T-helper 17 cell (primary cell): ENCODE data around the gene RFLNA. TPM values are rescaled to one million over a fixed set of nuclear protein-coding genes. Genes with fewer than 3 reads are reported as not detected.

ENCODE experiments used
- ATAC-seq: fragments of 150-1000 bp; cut with Tn5 transposase; 2 replicates; pipeline ENCODE4 v1.10.0; 2021; ENCODE audit warnings: mild to moderate bottlenecking, moderate library complexity
- DNase-seq, 3 donors: peaks; one replicate each; pipeline versions ENCODE4 v3.0.0 to v3.0.0-alpha.2; 2020 to 2021
- H3K9me3 ChIP-seq: one replicate; pipeline ENCODE4 v1.7.0; 2013; ENCODE audit warnings: low read length, mild to moderate bottlenecking; ENCODE audit not compliant: control insufficient read depth, poor library complexity, severe bottlenecking
- H3K27ac Mint-ChIP-seq: one replicate; pipeline ENCODE4 v1.8.0; 2022; ENCODE audit warnings: mild to moderate bottlenecking, moderate library complexity, mixed read lengths
- H3K27me3 Mint-ChIP-seq: one replicate; pipeline ENCODE4 v1.8.0; 2022; ENCODE audit warnings: mixed read lengths
- H3K36me3 Mint-ChIP-seq: one replicate; pipeline ENCODE4 v1.8.0; 2022; ENCODE audit warnings: low read depth, mixed read lengths
- H3K4me1 Mint-ChIP-seq: one replicate; pipeline ENCODE4 v1.8.0; 2022; ENCODE audit warnings: mild to moderate bottlenecking, mixed read lengths
- H3K4me3 Mint-ChIP-seq: one replicate; pipeline ENCODE4 v1.8.0; 2022; ENCODE audit warnings: mild to moderate bottlenecking, moderate library complexity, mixed read lengths
- total RNA-seq, 4 donors: library from RNA in 2 of 4; stranded (reverse) in 2 of 4; gene quantifications; one replicate each; pipeline ENCODE4 v1.2.3 and lab custom pipeline; 2022 to 2026

The RFLNA gene
- total RNA-seq, 2 donors from 2014 or later = not detected

DNA sequence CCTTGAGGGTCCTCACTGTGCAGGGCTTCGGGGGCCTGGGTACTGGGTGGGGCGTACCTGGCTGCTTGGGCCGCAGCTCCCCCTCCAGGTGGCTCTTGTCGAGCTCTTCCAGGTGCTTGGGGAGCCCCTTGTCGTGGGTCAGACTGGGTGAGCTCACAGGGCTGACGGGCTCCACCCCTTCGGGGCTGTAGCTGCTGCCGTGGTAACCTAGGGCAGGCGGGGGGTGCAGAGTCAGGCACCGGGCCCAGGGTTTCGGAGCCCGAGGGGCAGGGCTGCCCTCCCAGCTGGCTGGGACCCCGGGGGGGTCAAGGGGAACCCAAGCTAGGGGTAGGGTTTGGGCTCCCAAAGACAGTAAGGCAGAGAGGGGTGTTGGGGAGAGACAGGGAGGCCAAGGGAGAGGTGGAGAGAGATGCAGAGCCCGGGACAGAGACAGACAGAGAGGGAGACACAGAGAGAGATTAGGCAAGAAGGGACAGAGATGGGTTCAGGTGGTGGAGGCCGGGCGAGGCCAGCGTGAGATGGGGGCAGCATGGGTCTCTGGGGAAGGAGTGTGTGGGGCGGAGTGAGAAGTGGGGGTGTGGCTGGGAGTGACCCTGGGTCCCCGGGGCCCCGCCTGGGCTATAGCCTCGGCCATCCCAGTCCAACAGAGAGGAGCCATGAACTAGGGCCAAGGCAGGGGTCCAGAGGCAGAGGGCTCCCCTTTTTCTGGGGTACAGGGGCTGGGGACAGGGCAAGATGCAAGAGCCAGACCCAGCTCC lies 40.7 kb downstream of the RFLNA start:
- no peak overlapping the region for H3K4me3 Mint-ChIP-seq
- no peaks in the 10 kb centered on the region for H3K9me3 ChIP-seq
- ATAC-seq = no peak

DNA sequence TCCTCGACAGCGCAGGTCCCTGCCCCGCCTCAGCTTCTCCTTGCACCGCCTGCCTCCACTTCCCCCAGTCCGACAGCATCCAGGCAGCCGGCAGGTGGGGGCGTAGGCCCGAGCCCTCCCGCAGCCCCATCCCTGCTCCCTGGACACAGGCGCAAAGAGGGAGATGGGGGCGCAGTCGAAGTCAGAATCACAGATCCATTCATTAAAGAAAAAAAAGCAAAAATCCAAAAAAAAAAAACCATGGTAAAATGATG lies 41.2 kb downstream of the RFLNA start:
- Mint-ChIP-seq H3K27ac (no peak overlapping the region), H3K36me3 (peaks cover 2% of the 10 kb centered on the region), H3K27me3 (no peaks in the 10 kb centered on the region), H3K4me3 (no peak overlapping the region), H3K4me1 (no peaks in the 10 kb centered on the region)
- no peak for DNase-seq
- ATAC-seq = no peak
- no peaks in the 10 kb centered on the region for H3K9me3 ChIP-seq

More for the DNA sequence above, 40.7 kb downstream of the RFLNA start:
- Mint-ChIP-seq H3K4me1 (no peaks in the 10 kb centered on the region), H3K27ac (no peak overlapping the region), H3K27me3 (no peaks in the 10 kb centered on the region), H3K36me3 (peaks cover 2% of the 10 kb centered on the region)
- DNase-seq = no peak

DNA sequence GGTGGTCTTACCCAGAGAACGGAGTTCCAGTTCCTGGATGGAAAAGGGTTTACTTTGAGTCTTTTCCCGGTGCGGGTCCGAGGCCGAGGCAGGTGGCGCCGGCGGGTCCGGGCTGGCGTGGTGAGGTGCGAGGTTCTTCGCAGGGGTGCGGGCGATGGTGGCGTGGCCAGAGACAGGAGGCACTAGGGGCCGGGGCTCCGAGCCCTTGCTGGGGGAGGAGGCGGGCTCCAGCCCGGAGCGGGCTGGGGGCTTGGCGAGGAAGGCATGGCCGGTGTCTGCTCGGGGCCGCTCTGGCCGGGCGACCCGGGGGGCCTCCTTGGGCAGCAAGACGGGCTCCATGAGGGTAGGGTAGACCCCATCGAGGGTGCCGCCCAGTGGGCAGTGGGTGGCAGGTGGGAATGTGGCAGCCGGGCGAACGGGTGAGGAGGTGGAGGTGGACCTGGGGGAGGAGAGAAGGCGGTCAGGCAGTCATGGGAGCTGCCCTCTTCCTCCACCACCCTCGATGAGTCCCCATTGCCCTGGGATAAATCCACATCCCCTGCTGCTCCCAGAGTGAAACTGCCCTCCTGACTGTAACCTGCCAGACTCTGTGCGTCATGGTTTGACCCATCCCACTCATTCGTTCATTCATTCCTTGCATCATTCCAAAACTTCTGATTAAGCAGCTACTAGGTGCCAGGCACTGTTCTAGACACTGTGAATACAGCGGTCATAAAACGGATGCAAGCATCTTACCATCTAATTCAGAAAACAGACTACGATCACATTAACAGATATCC lies 42.0 kb downstream of the RFLNA start:
- Mint-ChIP-seq H3K27me3 (no peaks in the 10 kb centered on the region), H3K4me3 (no peak overlapping the region), H3K4me1 (no peaks in the 10 kb centered on the region), H3K27ac (peak overlapping the region; percentile 34), H3K36me3 (peaks cover 2% of the 10 kb centered on the region)
- no peak for DNase-seq
- ATAC-seq = no peak
- H3K9me3 ChIP-seq = no peaks in the 10 kb centered on the region

DNA sequence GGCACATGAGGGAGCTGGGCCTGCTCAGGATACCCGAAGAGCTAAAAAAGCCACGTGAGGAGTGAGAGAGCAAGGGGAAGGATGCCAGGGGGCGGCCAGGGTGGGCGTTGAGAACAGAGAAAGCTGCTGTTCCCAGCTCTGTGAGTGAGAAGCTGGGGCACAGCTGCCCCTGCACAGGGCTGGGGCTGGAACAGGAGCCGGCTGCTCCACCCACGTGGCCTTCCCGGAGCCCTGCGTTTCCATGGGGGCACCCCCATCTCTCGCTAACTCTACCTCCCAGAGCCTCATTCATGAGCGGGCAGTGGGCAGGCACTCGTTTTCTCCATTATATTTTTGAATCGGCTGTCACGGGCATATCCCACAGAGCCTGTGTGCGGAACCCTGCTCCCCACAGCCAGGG lies 42.7 kb downstream of the RFLNA start:
- DNase-seq (no peak), ATAC-seq (no peak)
- H3K27ac Mint-ChIP-seq = peak overlapping the region; percentile 51

DNA sequence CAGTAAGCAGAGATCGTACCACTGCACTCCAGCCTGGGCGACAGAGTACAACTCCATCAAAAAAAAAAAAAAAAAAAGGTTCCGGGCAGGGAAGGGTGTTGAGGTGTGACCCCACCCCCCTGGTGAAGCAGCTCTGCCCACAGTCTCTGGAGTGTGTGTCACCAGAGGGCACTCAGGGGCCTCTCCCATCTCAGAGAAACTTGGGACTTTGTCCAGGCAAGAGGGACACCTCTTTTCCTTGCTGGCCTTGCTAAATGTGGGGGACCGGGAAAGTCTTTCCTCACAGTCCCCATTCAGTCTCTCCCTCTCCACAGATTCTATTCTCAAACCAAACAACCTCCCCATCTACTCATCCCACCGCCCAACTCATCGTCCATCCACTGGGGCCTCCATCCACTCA lies 43.6 kb downstream of the RFLNA start:
- ATAC-seq (no peak), DNase-seq (no peak)
- Mint-ChIP-seq H3K4me3 (no peak overlapping the region), H3K27me3 (no peaks in the 10 kb centered on the region), H3K27ac (peak overlapping the region; percentile 51), H3K36me3 (peaks cover 2% of the 10 kb centered on the region), H3K4me1 (peaks cover 2% of the 10 kb centered on the region)
- no peaks in the 10 kb centered on the region for H3K9me3 ChIP-seq

More for the DNA sequence above, 42.7 kb downstream of the RFLNA start:
- no peak overlapping the region for H3K4me3 Mint-ChIP-seq
- H3K4me1 Mint-ChIP-seq = no peaks in the 10 kb centered on the region
- H3K27me3 Mint-ChIP-seq = no peaks in the 10 kb centered on the region
- no peaks in the 10 kb centered on the region for H3K9me3 ChIP-seq
- peaks cover 2% of the 10 kb centered on the region for H3K36me3 Mint-ChIP-seq

DNA sequence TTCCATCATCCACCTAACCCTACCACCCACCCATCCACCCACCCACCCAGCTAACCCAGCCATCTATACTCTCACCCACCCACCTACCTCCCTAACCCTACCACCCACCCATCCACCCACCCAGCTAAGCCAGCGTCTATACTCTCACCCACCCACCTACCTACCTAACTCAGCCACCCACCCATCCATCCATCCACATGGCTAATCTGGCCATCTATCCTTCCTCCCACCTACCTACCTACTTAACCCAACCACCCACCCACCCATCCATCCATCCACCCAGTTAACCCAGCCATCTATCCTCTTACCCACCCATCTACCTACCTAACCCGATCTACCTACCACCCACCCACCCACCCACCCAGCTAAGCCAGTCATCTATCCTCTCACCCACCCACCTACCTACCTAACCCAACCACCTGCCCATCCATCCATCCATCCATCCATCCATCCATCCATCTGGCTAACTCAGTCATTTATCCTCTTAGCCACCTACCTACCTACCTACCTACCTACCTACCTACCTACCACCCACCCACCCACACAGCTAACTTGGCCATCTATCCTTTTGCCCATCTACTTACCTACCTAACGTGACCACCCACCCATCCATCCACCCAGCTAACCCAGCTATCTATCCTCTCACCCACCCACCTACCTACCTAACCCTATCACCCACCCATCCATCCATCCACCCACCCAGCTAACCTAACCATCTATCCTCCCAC lies 44.1 kb downstream of the RFLNA start:
- H3K36me3 Mint-ChIP-seq = peaks cover 5% of the 10 kb centered on the region
- no peak overlapping the region for H3K4me3 Mint-ChIP-seq
- no peak overlapping the region for H3K27ac Mint-ChIP-seq
- DNase-seq (no peak), ATAC-seq (no peak)
- no peaks in the 10 kb centered on the region for H3K9me3 ChIP-seq
- H3K4me1 Mint-ChIP-seq = peaks cover 2% of the 10 kb centered on the region
- H3K27me3 Mint-ChIP-seq = no peaks in the 10 kb centered on the region

DNA sequence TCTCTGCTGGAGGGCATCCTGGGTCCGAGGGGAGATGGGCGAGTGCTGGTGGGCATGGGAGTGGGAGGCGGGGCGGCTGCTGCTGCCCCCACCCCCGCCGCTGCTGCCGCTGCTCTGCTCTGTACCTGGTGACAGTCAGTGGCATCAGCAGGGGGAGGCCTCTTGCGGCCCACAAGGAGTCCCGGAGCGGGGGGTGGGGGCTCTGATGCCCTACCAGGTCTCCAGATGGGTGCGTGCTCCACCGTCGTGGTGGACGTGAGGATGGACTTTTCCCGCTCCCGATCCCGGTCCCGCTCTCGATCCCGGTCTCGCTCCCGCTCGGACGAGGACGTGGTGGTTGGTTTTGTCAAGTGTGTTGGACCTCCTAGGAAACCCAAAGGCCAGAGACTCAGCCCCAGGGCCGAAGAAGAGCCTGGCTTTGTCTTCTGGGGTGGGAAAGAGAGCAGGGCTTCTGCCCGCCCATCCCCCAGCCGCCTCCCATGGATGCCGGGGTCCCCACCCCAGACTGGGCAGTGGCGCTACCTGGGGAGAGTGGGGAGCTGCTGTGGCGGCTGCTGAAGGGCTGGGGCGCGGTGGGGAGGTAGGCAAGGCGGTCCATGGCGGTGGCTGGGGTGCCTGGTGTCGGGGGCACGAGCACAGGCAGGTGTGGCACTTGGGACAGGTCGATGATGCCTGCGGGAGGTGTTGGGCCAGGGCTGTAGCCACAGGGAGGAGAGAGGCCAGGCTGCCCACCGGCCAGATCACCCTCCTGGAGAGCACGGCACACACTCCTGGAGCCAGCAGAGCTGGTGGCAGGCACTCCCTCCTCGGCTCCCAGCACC lies 45.4 kb downstream of the RFLNA start:
- H3K27ac Mint-ChIP-seq = no peak overlapping the region
- H3K36me3 Mint-ChIP-seq = peaks cover 5% of the 10 kb centered on the region
- H3K4me1 Mint-ChIP-seq = peaks cover 2% of the 10 kb centered on the region
- H3K27me3 Mint-ChIP-seq = no peaks in the 10 kb centered on the region
- DNase-seq (no peak), ATAC-seq (no peak)
- no peak overlapping the region for H3K4me3 Mint-ChIP-seq
- no peaks in the 10 kb centered on the region for H3K9me3 ChIP-seq

DNA sequence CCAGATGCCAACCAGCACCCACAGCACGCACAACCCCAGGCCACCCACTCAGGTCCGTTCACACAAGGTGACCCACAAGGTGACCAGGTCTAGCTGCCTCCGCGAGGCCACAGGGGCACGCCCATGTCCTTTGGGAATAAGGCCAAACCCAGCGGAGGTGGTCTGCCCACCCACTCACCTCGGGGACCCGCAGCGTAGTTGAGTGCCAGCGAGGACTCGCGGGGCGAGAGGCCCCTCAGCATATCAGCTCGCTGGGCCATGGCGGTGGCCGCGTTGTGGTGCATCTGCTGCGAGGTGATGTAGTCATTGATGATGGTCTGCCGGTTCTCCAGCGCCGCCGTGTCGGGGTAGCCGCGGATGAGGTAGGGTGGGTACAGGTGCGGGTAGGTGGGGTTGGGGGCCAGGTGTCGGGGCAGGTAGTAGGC lies 46.8 kb downstream of the RFLNA start:
- no peaks in the 10 kb centered on the region for H3K9me3 ChIP-seq
- DNase-seq (no peak), ATAC-seq (no peak)
- Mint-ChIP-seq H3K4me3 (no peak overlapping the region), H3K27me3 (no peaks in the 10 kb centered on the region), H3K4me1 (peaks cover 2% of the 10 kb centered on the region), H3K27ac (no peak overlapping the region), H3K36me3 (peaks cover 2% of the 10 kb centered on the region)

DNA sequence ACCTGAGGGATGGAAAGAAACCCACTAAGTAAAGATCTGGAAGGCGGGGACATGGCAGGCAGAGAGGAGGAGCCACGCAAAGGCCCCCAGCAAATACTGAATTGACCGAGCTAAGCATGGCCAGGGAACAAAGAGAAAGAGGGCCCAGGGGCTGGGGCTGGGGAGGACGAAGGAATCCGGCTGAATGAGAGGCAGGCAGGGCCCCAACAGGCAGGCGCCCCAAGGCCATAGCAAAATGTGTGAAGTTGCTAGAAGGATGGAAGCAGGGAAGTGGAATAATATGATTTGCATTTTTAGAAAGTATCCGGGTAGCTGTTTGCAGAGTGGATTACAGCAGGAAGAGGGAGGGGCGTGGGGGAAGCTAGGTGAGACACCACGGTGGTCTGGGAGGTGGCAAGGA lies 49.1 kb downstream of the RFLNA start:
- H3K36me3 Mint-ChIP-seq = peaks cover 2% of the 10 kb centered on the region
- H3K27ac Mint-ChIP-seq = no peak overlapping the region
- no peak for ATAC-seq

DNA sequence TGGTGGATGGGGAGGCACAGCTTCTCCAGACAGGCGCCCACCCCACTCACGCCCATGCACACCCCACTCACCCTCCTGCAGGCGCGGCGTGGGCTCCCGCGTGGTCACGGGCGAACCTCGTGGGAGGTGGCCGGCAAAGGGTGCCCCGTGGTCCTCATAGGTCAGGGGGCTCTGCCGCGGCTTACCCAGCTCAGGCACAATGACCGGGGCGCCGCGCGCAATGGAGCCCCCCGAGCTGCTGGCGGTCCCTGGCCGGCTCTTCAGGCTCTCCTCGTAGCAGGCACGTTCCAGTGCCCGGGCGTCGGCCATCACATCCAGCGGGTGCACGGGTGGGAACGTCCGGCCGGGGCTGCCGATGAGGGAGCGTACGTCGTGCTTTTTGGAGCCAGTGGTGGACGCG lies 49.6 kb downstream of the RFLNA start:
- Mint-ChIP-seq H3K27me3 (no peaks in the 10 kb centered on the region), H3K36me3 (peaks cover 2% of the 10 kb centered on the region), H3K4me1 (peaks cover 2% of the 10 kb centered on the region), H3K27ac (no peak overlapping the region), H3K4me3 (no peak overlapping the region)
- no peaks in the 10 kb centered on the region for H3K9me3 ChIP-seq
- ATAC-seq = no peak
- no peak for DNase-seq

More for the DNA sequence above, 49.1 kb downstream of the RFLNA start:
- H3K4me3 Mint-ChIP-seq = peak overlapping the region; percentile 33
- no peaks in the 10 kb centered on the region for H3K9me3 ChIP-seq
- H3K4me1 Mint-ChIP-seq = peaks cover 2% of the 10 kb centered on the region
- H3K27me3 Mint-ChIP-seq = no peaks in the 10 kb centered on the region
- no peak for DNase-seq

DNA sequence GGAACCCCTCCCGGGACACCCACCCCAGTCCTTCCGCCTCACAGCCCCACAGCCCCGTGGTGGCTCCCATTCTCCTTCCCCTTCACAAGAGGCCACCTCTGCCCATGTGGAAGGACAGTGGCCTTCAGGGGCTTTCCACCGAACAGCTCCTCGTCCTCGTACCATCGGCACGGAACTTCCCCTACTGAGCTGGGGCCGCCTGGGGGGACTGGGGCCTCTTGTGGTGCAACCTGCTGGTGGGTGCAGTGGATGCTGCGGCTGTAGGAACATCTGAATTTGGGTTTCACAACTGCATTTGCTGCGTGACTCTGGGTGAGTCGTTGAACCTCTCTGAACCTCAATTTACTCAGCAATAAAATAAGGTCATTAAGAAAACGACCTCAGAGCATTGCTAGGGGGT lies 50.9 kb downstream of the RFLNA start:
- no peak overlapping the region for H3K27ac Mint-ChIP-seq

DNA sequence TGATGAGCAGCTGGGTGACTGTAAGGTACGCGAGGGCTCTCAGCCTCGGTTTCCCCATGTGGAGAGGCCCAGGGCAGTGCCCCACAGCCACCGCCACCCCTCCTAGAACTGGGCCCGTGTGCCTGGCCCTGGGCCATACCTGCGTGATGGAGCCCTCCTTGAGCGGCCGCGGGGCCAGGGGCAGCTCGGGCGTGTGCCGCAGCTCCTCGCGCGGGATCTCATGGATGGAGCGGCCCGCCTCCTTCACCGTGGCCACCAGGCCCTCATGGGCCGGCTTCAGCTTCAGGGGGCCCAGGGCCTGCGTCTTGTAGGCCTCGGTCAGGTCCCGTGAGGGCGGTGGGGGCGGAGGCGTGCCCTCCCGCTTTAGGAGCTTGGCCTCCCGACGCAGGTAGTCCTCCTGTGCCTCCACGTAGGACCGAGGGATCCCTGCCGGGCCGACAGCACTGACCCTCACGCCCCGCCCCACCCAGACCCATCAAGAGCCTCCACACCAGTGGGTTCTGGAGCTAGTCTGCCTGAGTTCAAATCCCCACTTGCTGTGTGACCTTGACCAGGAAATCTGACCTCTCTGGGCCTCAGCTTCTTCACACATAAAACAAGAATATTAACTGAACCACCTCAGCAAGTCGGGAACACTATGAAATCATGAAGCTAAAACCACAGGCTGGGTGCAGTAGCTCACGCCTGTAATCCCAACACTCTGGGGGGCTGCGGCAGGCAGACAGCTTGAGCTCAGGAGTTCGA lies 51.7 kb downstream of the RFLNA start:
- H3K27me3 Mint-ChIP-seq = no peaks in the 10 kb centered on the region
- peaks cover 4% of the 10 kb centered on the region for H3K36me3 Mint-ChIP-seq
- peaks cover 2% of the 10 kb centered on the region for H3K4me1 Mint-ChIP-seq
- no peak overlapping the region for H3K4me3 Mint-ChIP-seq
- DNase-seq (no peak), ATAC-seq (no peak)
- H3K9me3 ChIP-seq = no peaks in the 10 kb centered on the region
- no peak overlapping the region for H3K27ac Mint-ChIP-seq

More for the DNA sequence above, 50.9 kb downstream of the RFLNA start:
- DNase-seq = no peak
- Mint-ChIP-seq H3K36me3 (peaks cover 4% of the 10 kb centered on the region), H3K27me3 (no peaks in the 10 kb centered on the region), H3K4me3 (no peak overlapping the region), H3K4me1 (peaks cover 2% of the 10 kb centered on the region)
- H3K9me3 ChIP-seq = no peaks in the 10 kb centered on the region
- ATAC-seq = no peak
